GM12891 (cell line): Measurements from ENCODE around the gene FOXL1.

Experiments
- PAX5 ChIP-seq: IDR thresholded peaks from 2 replicates; pipeline ENCODE4 v1.6.1; 2011; ENCODE audit warnings: low read length, moderate library complexity, mild to moderate bottlenecking; ENCODE audit not compliant: insufficient read depth, severe bottlenecking
- POLR2A ChIP-seq: IDR thresholded peaks from 2 replicates; pipeline ENCODE4 v1.6.1; 2011; ENCODE audit warnings: low read depth, low read length, control low read depth
- POLR2AphosphoS5 ChIP-seq: IDR thresholded peaks from 2 replicates; pipeline ENCODE4 v1.6.1; 2011; ENCODE audit warnings: low read depth, low read length, control low read depth
- POU2F2 ChIP-seq: IDR thresholded peaks from 2 replicates; pipeline ENCODE4 v1.6.1; 2011; ENCODE audit warnings: low read depth, mild to moderate bottlenecking, control low read depth, low read length, moderate library complexity
- SPI1 ChIP-seq: IDR thresholded peaks from 2 replicates; pipeline ENCODE4 v1.6.1; 2011; ENCODE audit warnings: low read depth, low read length, control low read depth
- TAF1 ChIP-seq: IDR thresholded peaks from 2 replicates; pipeline ENCODE4 v1.6.1; 2011; ENCODE audit warnings: low read depth, low read length, control low read depth

GRCh38 chr16:86575754-86576557 is 2.4 kb upstream of the FOXL1 start:
- TF ChIP-seq POLR2A (no peak), POLR2AphosphoS5 (no peak), TAF1 (no peak), PAX5 (no peak), SPI1 (no peak), POU2F2 (no peak)
